Colon (tissue), 2 donors: ENCODE data around the gene TELO2.
"Not testable (repeated sequence)": the region's sequence is repeated elsewhere in the genome, so short reads cannot be mapped to it uniquely, and the experiment has no call there.

ENCODE experiments used
- FAIRE-seq: peaks from 2 replicates; lab custom pipeline; 2012; peaks lifted over from hg19 to GRCh38; lab: Jason Lieb, UNC
- donor health status: control.
- donor health status: control.

Gene TELO2

GRCh38 chr16:1475552-1476114 lies 17.5 kb upstream of the TELO2 start:
- FAIRE-seq: no peak

DNA sequence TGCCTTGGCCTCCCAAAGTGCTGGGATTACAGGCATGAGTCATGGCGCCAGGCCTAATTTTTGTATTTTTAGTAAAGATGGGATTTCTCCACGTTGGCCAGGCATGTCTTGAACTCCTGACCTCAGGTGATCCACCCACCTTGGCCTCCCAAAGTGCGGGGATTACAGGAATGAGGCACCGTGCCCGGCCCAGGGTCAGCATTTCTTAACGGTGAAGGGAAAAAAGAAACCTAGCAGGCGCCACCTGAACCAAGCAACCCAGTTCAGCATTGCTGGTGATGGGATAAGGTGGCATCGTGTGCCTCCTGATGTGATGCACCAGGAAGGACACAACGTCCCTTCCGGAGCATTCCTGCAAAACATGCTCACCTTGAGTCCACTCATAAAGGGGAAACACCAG lies 16.1 kb upstream of the TELO2 start:
- no peak for FAIRE-seq

- FAIRE-seq: not testable (repeated sequence)
Observed at GRCh38 chr16:1478937-1479336, 14.2 kb upstream of the TELO2 start.

DNA sequence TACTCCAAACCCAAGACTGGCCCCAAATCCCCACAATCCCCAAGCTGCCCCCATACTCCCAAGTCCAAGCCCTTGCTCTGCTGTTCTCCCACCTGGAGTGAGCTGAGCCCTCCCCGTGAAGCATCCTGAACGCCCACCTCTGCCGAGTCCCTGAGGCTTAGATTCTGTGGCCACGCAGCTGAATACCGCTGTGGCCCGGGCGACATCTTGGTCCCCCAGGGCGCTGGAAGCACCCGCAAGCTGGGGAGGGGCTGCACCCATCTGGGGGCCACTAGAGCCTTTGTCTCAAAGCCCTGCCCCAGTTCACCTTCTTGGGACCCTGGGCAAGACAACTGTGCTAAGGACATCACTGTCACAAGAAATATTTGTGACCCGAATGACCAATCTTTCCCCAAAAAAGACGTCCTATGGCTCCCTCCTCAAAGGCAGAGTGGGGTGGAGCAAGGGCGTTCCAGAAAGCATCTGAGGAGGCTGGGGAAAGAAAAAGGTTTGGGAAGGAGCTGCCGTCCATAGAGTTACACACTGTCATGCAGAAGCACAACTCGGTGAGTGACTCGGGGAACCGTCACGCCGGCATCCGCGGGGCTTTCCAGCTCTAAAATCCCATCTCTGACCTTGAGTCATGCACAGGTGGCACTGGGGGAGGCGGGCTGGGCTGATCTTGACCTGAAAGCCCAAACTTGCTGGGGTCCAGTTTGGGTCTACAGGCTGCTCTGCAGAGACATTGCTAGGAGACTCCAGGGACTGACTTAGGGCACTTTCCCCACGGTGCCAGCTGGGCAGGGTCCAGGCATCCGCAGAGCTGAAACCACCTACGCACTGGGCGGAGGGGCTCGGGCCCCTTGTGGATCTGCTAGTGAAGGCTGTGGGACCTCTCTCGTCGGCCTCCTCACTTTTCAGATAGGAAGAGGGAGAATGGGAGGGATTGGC lies 11.0 kb upstream of the TELO2 start:
- no peak for FAIRE-seq

DNA sequence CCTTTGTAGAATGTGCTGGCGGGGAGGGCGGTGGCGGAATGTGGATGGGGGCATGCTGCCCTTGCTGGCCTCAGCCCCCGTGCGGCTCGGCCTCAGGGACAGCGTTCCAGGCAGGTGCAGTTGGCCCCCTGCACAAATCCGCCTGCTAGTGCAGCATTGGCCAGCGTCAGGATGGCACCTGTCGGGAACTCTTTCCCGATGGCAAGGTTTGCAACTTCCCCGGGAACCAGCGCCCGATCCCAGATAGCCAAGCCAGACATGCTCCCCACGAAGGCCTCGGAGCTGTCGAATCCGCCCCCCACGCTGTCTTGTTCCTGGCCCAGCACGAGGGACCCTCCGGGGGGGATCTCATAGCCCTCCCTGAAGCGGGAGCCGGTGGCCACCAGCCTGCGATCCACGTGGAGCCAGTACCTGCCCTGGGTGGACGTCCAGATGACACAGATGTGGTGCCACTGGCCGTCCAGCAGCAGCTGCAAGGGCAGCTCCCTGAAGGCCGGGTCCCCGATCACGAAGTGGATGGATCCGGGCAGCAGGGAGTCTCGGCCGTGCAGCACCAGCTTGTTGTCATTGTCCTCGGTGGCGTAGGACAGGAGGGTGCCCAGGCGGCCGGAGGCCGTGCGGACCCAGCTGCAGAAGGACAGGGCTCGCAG lies 7.2 kb upstream of the TELO2 start:
- no peak for FAIRE-seq

DNA sequence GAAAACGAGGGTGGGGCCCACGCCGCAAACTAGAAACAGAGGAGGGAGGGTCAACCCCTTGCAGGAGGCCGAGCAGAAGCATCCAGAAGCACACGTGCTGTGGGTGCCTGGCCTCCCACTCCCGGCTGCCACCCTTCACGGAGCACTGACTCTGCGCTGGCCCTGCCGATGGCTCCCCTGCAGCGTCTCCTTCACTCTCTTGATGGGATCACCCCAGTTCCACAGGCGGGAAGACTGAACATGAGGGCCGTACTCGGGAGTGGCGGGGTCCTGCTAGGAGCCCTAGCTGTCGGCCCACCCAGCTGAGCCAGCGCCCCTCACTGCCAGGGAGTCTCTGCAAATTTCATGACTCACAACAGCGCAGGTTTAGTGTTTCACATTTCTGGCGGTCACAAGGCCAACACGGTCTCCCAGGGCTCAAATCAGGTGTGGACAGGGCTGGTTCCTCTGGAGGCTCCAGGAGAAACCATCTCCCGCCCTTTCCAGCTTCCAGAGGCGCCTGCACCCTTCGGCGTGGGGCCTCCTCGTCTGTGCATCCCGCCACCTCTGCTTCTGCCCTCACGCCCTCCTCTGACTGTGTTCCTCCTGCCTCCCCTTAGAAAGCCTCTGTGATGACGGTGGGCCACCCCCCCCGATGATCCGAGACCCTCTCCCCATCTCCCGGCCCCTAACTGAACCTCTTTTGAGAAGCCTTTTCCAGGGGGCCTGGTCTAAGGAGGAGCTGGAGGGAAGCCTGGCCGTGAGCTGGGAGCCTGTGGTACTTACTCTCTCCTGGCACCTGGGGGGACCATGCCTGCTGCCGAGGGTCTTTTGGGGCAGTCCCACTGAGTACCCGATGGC lies 6.4 kb upstream of the TELO2 start:
- FAIRE-seq: no peak

DNA sequence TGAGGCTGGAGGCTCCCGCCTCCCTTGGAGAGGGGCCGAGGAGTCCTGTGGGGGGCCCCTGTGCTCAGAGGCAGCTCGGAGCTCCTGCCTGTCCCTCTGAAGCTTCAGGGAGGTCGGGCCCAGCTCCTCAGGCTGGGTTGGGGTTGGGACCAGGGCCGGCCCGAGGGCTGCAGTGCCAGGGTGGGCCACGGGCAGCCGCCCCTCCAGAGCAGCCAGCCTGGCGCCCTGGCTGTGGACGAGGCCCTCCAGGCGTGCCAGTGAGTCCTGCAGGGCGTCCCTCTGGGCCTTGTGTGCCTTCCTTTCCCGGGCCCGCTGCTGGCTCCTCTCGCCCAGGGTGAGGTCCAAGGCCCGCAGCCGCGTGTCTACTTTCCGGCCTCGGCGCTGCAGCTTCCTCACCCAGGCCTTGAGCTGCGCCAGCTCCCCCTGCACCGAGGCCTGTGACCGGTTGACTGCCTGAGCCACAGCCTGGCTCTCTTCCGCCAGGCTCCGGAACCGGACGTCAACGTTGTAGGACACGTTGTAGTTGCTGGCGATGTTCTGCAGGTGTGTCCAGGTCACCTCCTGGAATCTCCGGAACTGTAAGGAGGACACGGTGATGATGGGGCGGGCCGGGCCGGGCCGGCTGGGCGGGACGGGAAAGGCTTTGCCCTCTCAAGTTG lies 5.6 kb upstream of the TELO2 start:
- FAIRE-seq: no peak

DNA sequence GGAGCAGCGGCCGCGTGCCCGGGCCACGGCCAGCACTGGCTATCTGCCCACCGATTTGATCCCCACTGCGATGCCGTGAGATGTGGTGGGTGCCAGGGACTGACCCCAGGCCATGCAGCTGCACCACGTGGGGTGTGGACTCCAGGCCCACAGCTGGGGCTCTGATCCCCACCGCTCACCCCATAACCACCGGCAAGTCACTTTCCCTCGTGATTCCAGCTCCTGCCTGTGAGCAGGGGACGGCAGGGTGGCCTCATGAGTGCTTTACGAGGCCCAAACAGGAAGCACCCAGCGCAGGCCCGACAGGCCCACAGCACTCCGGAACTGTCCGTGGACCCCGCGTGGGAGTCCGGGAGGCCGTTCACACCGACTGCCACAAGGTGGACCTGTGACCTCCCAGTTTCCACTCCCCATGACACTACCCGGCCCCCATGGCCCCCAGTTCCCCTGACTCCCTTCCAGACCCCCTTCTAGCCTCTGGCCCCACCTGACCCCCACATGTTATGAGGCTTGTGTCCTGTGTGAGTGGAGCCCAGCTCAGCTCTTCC lies 5.0 kb upstream of the TELO2 start:
- FAIRE-seq: no peak

DNA sequence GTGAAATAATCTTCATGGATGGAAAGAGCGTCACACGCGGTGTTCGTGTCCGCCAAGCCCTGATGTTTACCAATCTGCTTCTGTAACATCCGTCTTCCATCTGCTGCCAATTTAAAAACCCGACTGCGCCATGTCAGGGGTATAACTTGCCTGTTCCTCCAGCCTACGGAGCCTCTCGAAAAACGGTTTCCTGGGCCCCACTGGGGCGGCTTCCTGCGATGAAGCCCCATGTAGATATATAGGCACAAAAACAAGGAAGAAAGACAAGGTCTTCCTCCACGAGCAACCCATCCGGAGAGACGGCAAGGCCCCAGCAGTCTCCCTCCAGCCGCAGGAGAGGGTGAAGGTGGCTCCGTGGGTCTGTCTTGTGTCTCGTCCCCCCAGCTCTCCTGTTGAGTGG lies 4.5 kb upstream of the TELO2 start, which contains the start of gene PTX4:
TSS of gene PTX4 (minus strand) at position 326 of the 400 bp plus-strand sequence. CDS start at position 291, 35 bp downstream.
- no peak for FAIRE-seq

DNA sequence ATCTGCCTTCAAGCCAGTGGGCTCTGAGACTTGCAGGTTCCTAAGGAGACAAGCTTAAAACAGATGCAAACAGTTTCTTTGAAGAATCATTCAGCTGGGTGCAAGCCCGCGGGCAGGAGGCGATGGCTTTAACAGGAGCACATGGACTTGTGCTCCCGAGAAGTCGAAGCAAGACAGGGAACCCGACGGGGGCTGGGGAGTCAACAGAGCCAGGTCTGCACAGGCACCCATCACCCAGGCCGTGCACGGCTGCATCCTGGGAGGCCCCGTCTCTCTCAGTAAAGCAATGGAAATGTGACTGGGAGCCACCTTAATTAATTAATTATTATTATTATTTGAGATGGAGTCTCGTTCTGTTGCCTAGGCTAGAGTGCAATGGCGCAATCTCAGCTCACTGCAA lies 4.1 kb upstream of the TELO2 start:
- FAIRE-seq: no peak

DNA sequence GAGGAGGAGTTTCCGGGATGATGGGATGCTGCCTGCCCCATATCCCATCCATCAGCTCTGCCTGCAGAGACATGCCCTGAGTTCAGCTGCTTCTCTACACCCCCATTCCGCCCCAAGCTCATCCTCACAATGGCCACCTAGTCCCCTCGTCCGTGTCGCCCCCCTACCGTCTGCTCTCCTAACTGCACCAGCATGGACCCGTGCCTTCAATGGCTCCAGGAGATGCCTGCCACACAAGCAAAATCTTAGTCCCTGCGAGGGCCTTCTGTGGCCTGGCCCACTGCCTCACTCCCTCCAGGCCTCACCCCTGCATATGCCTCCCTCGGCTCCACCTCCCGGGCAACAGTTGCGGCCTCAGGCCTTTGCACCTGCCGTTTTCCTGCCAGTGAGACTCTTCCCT lies 1.8 kb upstream of the TELO2 start:
- no peak for FAIRE-seq

- FAIRE-seq: no peak
Observed at GRCh38 chr16:1492082-1492922, 858 bp upstream of the TELO2 start.

DNA sequence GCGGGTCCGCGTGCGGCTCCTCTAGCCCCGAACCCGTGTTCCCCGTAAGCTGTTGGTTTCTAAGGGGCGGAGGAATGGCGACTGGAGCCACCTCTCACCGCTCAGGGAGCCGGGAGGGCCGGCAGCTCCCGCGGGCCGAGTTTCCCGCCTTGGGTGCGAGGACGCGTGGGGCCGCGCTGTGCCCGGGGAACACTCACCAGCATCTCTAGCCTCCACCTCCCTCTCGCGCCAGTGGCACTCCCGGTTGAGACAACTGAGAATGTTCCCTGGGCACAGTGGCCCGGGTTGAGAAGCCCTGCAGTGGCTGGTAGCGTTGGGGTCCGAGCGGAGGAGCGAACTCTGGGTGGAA lies 560 bp downstream of the TELO2 start:
- FAIRE-seq: no peak

DNA sequence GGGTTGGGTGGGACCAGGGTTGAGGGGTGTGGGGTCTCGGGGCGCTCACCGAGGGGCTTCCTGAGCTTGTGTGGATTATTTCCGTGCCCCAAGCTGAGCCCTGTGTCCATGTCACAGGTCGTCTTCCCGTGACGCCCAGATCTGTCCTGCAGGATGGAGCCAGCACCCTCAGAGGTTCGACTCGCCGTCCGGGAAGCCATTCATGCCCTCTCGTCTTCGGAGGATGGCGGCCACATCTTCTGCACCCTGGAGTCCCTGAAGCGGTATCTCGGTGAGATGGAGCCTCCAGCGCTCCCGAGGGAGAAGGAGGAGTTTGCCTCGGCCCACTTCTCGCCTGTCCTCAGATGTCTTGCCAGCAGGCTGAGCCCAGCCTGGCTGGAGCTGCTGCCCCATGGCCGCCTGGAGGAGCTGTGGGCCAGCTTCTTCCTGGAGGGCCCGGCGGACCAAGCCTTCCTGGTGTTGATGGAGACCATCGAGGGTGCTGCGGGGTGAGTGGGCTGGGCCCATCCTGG lies 1.0 kb downstream of the TELO2 start:
- no peak for FAIRE-seq

GRCh38 chr16:1494711-1495110 lies 1.6 kb downstream of the TELO2 start:
- no peak for FAIRE-seq

- FAIRE-seq: no peak
Observed at GRCh38 chr16:1495211-1495888, 2.2 kb downstream of the TELO2 start.

GRCh38 chr16:1495889-1496262 lies 2.7 kb downstream of the TELO2 start:
- no peak for FAIRE-seq

DNA sequence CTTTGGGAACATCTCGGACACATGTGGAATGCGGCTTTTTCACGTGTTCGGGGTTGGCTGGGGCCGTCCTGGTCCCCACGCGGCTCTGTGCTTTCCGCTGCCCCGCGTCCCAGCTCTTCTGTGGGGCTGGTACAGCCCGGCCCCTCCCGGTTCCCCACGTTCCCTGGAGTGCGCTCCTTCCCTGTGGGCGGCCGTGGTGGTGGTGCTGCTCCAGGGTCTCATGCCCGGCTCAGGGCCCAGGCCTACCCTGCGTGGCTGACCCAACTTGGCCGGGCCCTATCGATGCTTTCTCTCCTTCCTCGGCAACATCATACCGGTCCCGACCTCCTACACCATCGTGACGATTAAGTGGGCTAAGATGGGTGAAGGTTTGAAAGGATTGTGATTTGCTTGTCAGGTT lies 3.3 kb downstream of the TELO2 start:
- FAIRE-seq: no peak

GRCh38 chr16:1497014-1497598 lies 3.9 kb downstream of the TELO2 start:
- FAIRE-seq: no peak
